HCT116 (cell line): ENCODE results near the gene IZUMO4. TPM values are rescaled to one million over a fixed set of nuclear protein-coding genes. Genes with fewer than 3 reads are reported as not detected.

Experiments used
- ATAC-seq: fragments of 200-7000 bp; cut with Tn5 transposase; 2 replicates; pipeline ENCODE4 v1.9.1; 2020; ENCODE audit warnings: mild to moderate bottlenecking, moderate library complexity
- BruUV-seq: library from RNA; stranded (reverse); fragments of 400-500 nt; replicated peaks from 2 replicates; lab custom pipeline; 2021; lab: Mats Ljungman, UMichigan
- CTCF ChIA-PET: fragments of 300-600 bp; sonication (Branson Sonifier 250); formaldehyde crosslinking; loops from one replicate; lab custom pipeline; 2021; ENCODE audit warnings: antibody characterized with exemption; lab: Charles Lee
- POLR2A ChIA-PET: fragments of 300-600, 350-600 bp; sonication (Branson Sonifier 250); formaldehyde crosslinking; loops from one replicate; lab custom pipeline; 2021; ENCODE audit warnings: antibody characterized with exemption; lab: Charles Lee
- RAD21 ChIA-PET, 2 experiments: fragments of 300-600 bp; sonication (Branson Sonifier 250); formaldehyde crosslinking; loops; one replicate each; lab custom pipeline; 2023; ENCODE audit warnings: low total read pairs in 2 of 2; ENCODE audit not compliant: uncharacterized antibody in 2 of 2, unreplicated experiment in 2 of 2, low non-redundant PET in 1 of 2; lab: Charles Lee
- DNase-seq: peaks from one replicate; pipeline ENCODE4 v3.0.0-alpha.2; 2010; ENCODE audit warnings: low read depth, low spot score
- H2AFZ ChIP-seq: fragments of 200-600 bp; shearing (Covaris generic), sonication (generic); 2 replicates; pipeline ENCODE4 v1.6.1; 2017; ENCODE audit warnings: low read depth, mixed run types, mixed read lengths, antibody characterized with exemption, low read length; ENCODE audit not compliant: poor library complexity, severe bottlenecking
- H3K27ac ChIP-seq: 2 replicates; pipeline ENCODE4 v1.5.1; 2012; ENCODE audit warnings: low read depth, low read length
- H3K27me3 ChIP-seq: fragments of 200-600 bp; sonication (generic); 2 replicates; pipeline ENCODE4 v1.6.1; 2016; ENCODE audit warnings: mixed run types, low read length, mixed read lengths; ENCODE audit not compliant: insufficient read depth
- H3K36me3 ChIP-seq, 2 experiments: fragments of 200-500 bp in 1 of 2; fragments of 200-600 bp in 1 of 2; sonication (Bioruptor generic) in 1 of 2; sonication (generic) in 1 of 2; 2 replicates each; pipeline versions ENCODE4 v1.5.1 to v1.6.1; 2014 to 2016; ENCODE audit warnings: low read length in 2 of 2, inconsistent platforms in 1 of 2, mixed read lengths in 1 of 2, mixed run types in 1 of 2; ENCODE audit not compliant: insufficient read depth in 2 of 2, control insufficient read depth in 1 of 2
- H3K4me1 ChIP-seq, 2 experiments: fragments of 200-600 bp in 1 of 2; sonication (generic) in 1 of 2; 2 replicates each; pipeline versions ENCODE4 v1.5.1 to v1.6.1; 2012 to 2017; ENCODE audit warnings: low read length in 2 of 2, inconsistent platforms in 1 of 2, mild to moderate bottlenecking in 1 of 2, mixed read lengths in 1 of 2, mixed run types in 1 of 2, moderate library complexity in 1 of 2; ENCODE audit not compliant: insufficient read depth in 2 of 2, control insufficient read depth in 1 of 2
- H3K4me2 ChIP-seq: fragments of 200-600 bp; sonication (generic); 2 replicates; pipeline ENCODE4 v1.6.1; 2017; ENCODE audit warnings: mixed run types, low read length, mixed read lengths
- H3K4me3 ChIP-seq, 2 experiments: fragments of 200-600 bp in 1 of 2; sonication (generic) in 1 of 2; replicated peaks in 1 of 2; 2 replicates each; pipeline ENCODE4 v1.5.1; 2011 to 2016; ENCODE audit warnings: low read length in 2 of 2, control low read depth in 1 of 2, low read depth in 1 of 2, mild to moderate bottlenecking in 1 of 2, mixed read lengths in 1 of 2, mixed run types in 1 of 2
- H3K79me2 ChIP-seq: fragments of 200-600 bp; sonication (generic); 2 replicates; pipeline ENCODE4 v1.6.1; 2017; ENCODE audit warnings: mild to moderate bottlenecking, mixed run types, low read length, moderate library complexity, mixed read lengths; ENCODE audit not compliant: insufficient read depth
- H3K9ac ChIP-seq: fragments of 200-600 bp; sonication (generic); 2 replicates; pipeline ENCODE4 v1.6.1; 2016; ENCODE audit warnings: low read length, mixed read lengths
- H3K9me2 ChIP-seq: fragments of 200-600 bp; sonication (generic), shearing (Covaris generic); 2 replicates; pipeline ENCODE4 v1.6.1; 2017; ENCODE audit warnings: mixed run types, mild to moderate bottlenecking, moderate library complexity; ENCODE audit not compliant: insufficient read depth
- H3K9me3 ChIP-seq, 2 experiments: fragments of 200-500 bp in 1 of 2; fragments of 200-600 bp in 1 of 2; sonication (Bioruptor generic) in 1 of 2; sonication (generic) in 1 of 2; 2 replicates each; pipeline ENCODE4 v1.6.1; 2014 to 2017; ENCODE audit warnings: low read length in 2 of 2, mixed read lengths in 2 of 2, inconsistent platforms in 1 of 2, low read depth in 1 of 2, mild to moderate bottlenecking in 1 of 2, mixed run types in 1 of 2, moderate library complexity in 1 of 2; ENCODE audit not compliant: control insufficient read depth in 1 of 2, insufficient read depth in 1 of 2
- H4K20me1 ChIP-seq: fragments of 200-600 bp; sonication (generic), shearing (Covaris generic); 2 replicates; pipeline ENCODE4 v1.6.1; 2017; ENCODE audit warnings: mixed run types, mild to moderate bottlenecking, moderate library complexity; ENCODE audit not compliant: insufficient read depth
- ATF3 ChIP-seq: IDR thresholded peaks from 2 replicates; pipeline ENCODE4 v1.6.1; 2012
- EGR1 ChIP-seq: IDR thresholded peaks from 2 replicates; pipeline ENCODE4 v1.6.1; 2012; ENCODE audit warnings: low read depth
- FOSL1 ChIP-seq: IDR thresholded peaks from 2 replicates; pipeline ENCODE4 v1.6.1; 2012; ENCODE audit warnings: low read depth
- POLR2A ChIP-seq: IDR thresholded peaks from 2 replicates; pipeline ENCODE4 v1.7.0; 2011; ENCODE audit warnings: borderline replicate concordance; ENCODE audit not compliant: insufficient read depth, insufficient read length; ENCODE audit errors: extremely low read depth
- POLR2AphosphoS5 ChIP-seq: IDR thresholded peaks from 2 replicates; pipeline ENCODE4 v1.6.1; 2011; ENCODE audit warnings: mild to moderate bottlenecking, low read depth, low read length, moderate library complexity
- TCF7L2 ChIP-seq: IDR thresholded peaks from 2 replicates; pipeline ENCODE4 v1.7.0; 2011; ENCODE audit warnings: borderline replicate concordance, inconsistent platforms; ENCODE audit not compliant: insufficient read depth, insufficient read length; ENCODE audit errors: extremely low read depth
- ZFX ChIP-seq: fragments of 450-650 bp; IDR thresholded peaks from 2 replicates; pipeline ENCODE4 v1.6.1; 2017
- intact Hi-C: fragments of 100-400 bp; cut with micrococcal nuclease; formaldehyde crosslinking; loops from 2 replicates; pipeline ENCODE4 v1.10.0; 2022
- total RNA-seq: library from RNA; stranded (reverse); gene quantifications from one replicate; pipeline ENCODE4 v1.2.1, GENCODE V29; 2021; ENCODE audit not compliant: unreplicated experiment

The IZUMO4 gene
- total RNA-seq, 1 experiment from 2014 or later, result 6.1 TPM

GRCh38 chr19:2060884-2061494 is 35.7 kb upstream of the IZUMO4 start:
- intact Hi-C loops, result loop anchor here (10.0 kb wide), 1 partner anchor 126 kb away; no protein-coding TSS in a partner anchor
- BruUV-seq, result no TSS peak
- ChIA-PET POLR2A (interaction anchor here (1.4 to 3.3 kb wide), 5 partner anchors 11 to 29 kb away, joined by 3 to 17 read pairs (median 8); partner anchors contain the start of gene MKNK2), CTCF (no interaction called here), RAD21 (no interaction called here)
- H3K9me2 ChIP-seq, result no peaks in the 10 kb centered on the region
- H3K36me3 ChIP-seq, result no peaks in the 10 kb centered on the region
- H3K9ac ChIP-seq, result peak overlapping the region; percentile 82
- ATAC-seq (peak; percentile 43), DNase-seq (no peak)
- H2AFZ ChIP-seq, result no peak overlapping the region
- H3K27me3 ChIP-seq, result no peaks in the 10 kb centered on the region
- H3K79me2 ChIP-seq, result no peaks in the 10 kb centered on the region
- peaks cover 60 to 82% of the 10 kb centered on the region in 2 experiments for H3K4me1 ChIP-seq
- peak overlapping the region; percentile 99 for H3K27ac ChIP-seq
- H3K4me3 ChIP-seq, result peak overlapping the region; percentile 63 to 71
- H3K4me2 ChIP-seq, result peak overlapping the region; percentile 95
- no peaks in the 10 kb centered on the region for H3K9me3 ChIP-seq
- no peaks in the 10 kb centered on the region for H4K20me1 ChIP-seq
- TF ChIP-seq FOSL1 (no peak), POLR2A (no peak), ATF3 (no peak), POLR2AphosphoS5 (peak; percentile 13; the same call in 1 of the 2 replicates)

- Histone ChIP-seq H3K27me3 (no peaks in the 10 kb centered on the region), H3K9me3 (no peaks in the 10 kb centered on the region), H3K9me2 (no peaks in the 10 kb centered on the region), H3K9ac (peak overlapping the region; percentile 82), H3K36me3 (no peaks in the 10 kb centered on the region), H3K4me1 (peaks cover 56 to 74% of the 10 kb centered on the region in 2 experiments), H3K4me3 (peak overlapping the region; percentile 71 to 81), H4K20me1 (no peaks in the 10 kb centered on the region), H3K27ac (peak overlapping the region; percentile 99), H2AFZ (no peak overlapping the region), H3K79me2 (no peaks in the 10 kb centered on the region), H3K4me2 (peak overlapping the region; percentile 95)
- TSS peak; percentile 88 for BruUV-seq
- TF ChIP-seq TCF7L2, result no peak
- no peak for TF ChIP-seq EGR1
- peak; percentile 81 for TF ChIP-seq ZFX
- peak; percentile 56 for TF ChIP-seq POLR2A
- peak; percentile 92 for TF ChIP-seq POLR2AphosphoS5
- DNase-seq, result peak; percentile 93
- peak; percentile 78 for ATAC-seq
- ChIA-PET POLR2A (interaction anchor here (2.0 to 3.3 kb wide), 2 partner anchors 10 to 30 kb away, joined by 7 to 11 read pairs; no protein-coding TSS in a partner anchor), CTCF (no interaction called here), RAD21 (no interaction called here)
- intact Hi-C loops, result loop anchor here (10.0 kb wide), 1 partner anchor 127 kb away; no protein-coding TSS in a partner anchor
These were observed 35.0 kb upstream of the IZUMO4 start for GRCh38 chr19:2061495-2062388.
